OCI-LY7 (cell line): ENCODE measurements around the gene CEP192.

Source experiments
- CTCF ChIP-seq: fragments of 200-600 bp; sonication (generic); conservative IDR thresholded peaks from 2 replicates; pipeline ENCODE4 v1.5.1; 2014; ENCODE audit warnings: mild to moderate bottlenecking, antibody characterized with exemption, low read length, moderate library complexity, mixed read lengths
- EZH2phosphoT487 ChIP-seq: fragments of 200-600 bp; sonication (generic); IDR thresholded peaks from 2 replicates; pipeline ENCODE4 v1.6.1; 2018; ENCODE audit warnings: low read depth, borderline replicate concordance, mild to moderate bottlenecking, mixed run types, antibody characterized with exemption, low read length, moderate library complexity, mixed read lengths

GRCh38 chr18:12944709-12945108, 46.5 kb upstream of the CEP192 start:
- TF ChIP-seq CTCF, result no peak
- TF ChIP-seq EZH2phosphoT487, result no peak
